HTR-8/SVneo (cell line): ENCODE data around the gene DLG2.
"Not testable (repeated sequence)": the region's sequence is repeated elsewhere in the genome, so short reads cannot be mapped to it uniquely, and the experiment has no call there.

ENCODE experiments used
- DNase-seq: peaks from one replicate; pipeline ENCODE4 v3.0.0; 2011; ENCODE audit warnings: low spot score, mixed read lengths; ENCODE audit not compliant: insufficient read length
- FAIRE-seq: peaks from 2 replicates; lab custom pipeline; 2011; peaks lifted over from hg19 to GRCh38; lab: Jason Lieb, UNC

DLG2 gene

GRCh38 chr11:85076535-85077330 lies 550.4 kb downstream of the DLG2 start:
- no peak for DNase-seq
- no peak for FAIRE-seq

- DNase-seq (no peak), FAIRE-seq (no peak)
These were observed 564.5 kb downstream of the DLG2 start for GRCh38 chr11:85062659-85063058.

DNA sequence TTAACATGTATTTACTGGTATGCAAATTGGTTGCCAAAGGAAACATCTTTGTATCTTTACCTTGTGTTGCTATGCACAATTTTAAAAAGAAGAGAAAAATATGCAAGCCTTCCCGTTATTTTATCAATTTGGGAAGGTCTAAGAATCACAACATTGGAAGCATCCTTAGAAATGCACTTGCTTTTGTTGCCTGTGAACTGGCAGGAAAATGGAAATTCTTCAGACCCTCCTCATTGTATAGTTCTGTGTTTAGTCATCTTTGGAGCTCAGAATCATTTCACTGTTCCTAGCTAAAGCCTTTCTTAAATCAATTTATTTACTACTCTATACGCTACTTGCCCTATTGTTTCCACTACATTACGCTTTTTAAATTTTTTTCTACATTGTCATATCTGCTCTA lies 574.5 kb downstream of the DLG2 start:
- FAIRE-seq (no peak), DNase-seq (no peak)

- no peak for DNase-seq
- no peak for FAIRE-seq
These were observed 578.3 kb downstream of the DLG2 start for GRCh38 chr11:85048801-85049200.

DNA sequence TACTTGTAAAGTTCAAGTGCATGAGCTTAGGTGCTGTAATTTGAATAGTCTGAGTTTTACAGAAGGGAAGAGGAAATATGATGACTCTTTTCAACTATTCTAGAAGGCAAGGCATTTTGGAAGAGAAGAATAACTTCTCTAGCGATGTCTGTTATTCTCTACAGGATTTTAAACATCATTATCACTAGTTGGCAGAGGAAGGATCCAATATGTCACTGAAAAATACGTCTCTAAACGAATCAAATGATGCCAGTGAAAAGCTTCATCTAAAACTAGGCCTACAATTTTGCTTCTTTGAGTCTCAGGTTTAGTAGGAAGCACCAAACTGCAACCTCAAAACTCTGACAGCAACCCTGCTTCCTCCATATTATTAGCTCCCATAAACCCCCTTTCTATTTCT lies 581.4 kb downstream of the DLG2 start:
- no peak for FAIRE-seq

GRCh38 chr11:85044911-85045310 lies 582.2 kb downstream of the DLG2 start:
- no peak for DNase-seq
- no peak for FAIRE-seq

More for the DNA sequence above, 581.4 kb downstream of the DLG2 start:
- DNase-seq = no peak

DNA sequence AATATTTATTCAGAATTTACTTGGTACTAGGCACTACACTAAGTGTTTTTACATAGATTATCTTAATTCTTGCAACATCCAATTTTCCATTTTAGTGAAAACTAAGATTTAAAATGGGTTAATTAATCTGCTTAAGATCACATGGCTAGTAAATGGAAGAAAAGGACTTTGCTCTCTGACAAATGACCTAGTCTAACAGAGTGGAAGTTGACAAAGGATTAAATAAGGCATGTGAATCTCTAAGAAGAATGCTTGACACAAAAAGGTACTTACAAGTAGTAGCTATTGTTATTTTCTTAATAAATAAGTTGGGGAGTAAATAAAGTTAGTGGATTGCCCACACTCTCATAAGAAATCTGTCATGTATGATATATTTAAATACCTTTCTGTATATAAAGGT lies 584.8 kb downstream of the DLG2 start:
- no peak for DNase-seq
- no peak for FAIRE-seq

DNA sequence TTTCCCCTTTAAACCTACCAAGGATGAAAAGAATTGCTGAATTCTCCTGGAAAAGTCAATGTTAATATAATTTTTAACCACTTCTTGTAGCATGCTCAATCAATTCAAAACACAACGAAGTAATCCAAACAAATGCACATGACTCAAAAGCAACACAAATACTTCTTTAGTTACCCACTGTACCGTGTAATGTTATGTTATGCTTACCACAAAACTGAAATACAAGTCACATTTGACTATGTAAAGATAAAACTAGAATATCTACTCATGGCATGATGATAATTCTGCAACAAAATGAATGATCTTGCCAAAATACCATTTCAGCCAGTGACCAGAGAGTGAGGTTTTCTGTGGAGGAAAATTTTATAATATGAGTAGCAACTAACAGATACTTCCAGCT lies 587.0 kb downstream of the DLG2 start:
- no peak for DNase-seq
- FAIRE-seq = no peak

- DNase-seq (no peak), FAIRE-seq (no peak)
These were observed 597.2 kb downstream of the DLG2 start for GRCh38 chr11:85029964-85030363.

DNA sequence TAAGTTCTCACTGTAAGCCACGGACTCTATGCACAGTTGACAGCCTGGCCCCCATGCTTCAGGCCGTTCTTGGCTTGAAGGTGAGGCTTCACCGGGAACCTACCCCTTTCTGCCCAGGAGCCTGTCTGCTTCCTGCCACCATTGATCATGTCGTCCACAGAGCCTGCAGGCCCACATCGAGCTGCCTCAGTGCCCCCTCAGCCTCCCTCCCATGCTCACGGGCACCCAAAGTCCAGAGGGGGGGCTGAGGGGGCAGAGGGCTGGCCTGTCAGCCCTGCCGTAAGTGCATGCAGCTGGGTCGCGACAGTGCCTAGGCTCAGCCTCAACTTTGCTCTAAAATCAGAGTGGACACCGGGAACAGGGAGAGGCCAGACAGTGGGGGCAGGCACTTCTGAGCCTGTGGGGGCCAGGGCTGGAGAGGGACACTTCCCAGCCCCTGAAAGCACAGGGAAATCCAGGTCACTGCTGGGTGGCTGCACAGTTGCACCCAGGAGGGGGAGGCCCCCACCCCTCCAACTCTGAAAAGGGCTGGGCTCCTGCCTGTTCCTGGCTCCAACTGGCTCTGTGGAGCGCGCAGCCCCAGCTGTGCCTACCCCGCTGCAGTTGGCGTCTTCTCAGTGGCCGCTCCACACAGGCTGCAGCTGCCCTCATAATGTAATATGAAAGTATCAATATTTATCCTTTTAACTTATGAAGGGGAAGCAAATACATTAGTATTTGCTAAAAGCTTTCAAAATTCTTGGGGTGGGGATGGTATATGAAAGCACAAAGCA lies 598.6 kb downstream of the DLG2 start:
- FAIRE-seq = no peak
- no peak for DNase-seq

GRCh38 chr11:85027346-85027745 lies 599.8 kb downstream of the DLG2 start:
- no peak for DNase-seq
- no peak for FAIRE-seq

- FAIRE-seq (peak; percentile 55), DNase-seq (no peak)
These were observed 606.1 kb downstream of the DLG2 start for GRCh38 chr11:85021058-85021457.

DNA sequence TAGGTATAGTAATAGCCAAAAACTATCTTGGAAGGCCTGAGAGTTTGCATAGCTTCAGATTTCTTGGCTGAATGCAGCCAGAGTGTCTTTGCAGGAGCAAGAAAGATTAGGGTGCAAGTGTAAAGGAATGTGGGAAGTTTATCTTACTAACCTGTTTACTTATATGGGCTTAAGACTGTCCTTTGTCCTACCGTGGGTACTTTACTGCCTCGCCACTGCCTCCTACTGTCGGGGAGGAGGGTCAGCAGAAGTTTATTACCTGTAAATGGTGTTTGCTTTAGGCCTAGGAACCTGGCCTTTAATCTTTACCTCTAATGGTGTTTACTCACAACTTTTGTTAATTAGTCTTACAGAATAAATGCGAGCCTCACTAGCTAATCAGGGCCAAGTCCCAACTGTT lies 633.8 kb downstream of the DLG2 start:
- FAIRE-seq = no peak
- no peak for DNase-seq

DNA sequence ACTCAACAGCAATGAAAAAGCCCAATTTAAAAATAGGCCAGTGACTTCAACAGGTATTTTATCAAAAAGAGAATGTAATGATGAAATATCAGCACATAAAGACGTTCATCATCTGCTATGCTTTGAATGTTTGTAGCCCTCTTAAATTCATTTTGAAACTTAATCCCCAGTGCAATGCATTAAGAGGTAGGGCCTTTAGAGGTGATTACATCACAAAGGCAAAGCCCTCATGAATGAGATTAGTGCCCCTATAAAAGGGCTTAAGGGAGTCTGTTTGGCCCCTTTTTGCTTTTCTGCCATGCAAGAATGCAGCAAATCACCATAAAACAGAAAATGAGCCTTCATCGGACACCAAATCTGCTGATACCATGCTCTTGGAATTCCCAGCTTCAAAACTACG lies 637.0 kb downstream of the DLG2 start:
- DNase-seq (no peak), FAIRE-seq (no peak)

- not testable (repeated sequence) for DNase-seq, FAIRE-seq
These were observed 639.4 kb downstream of the DLG2 start for GRCh38 chr11:84987686-84988187.

GRCh38 chr11:84981301-84981700 lies 645.8 kb downstream of the DLG2 start:
- DNase-seq = no peak
- FAIRE-seq = no peak

DNA sequence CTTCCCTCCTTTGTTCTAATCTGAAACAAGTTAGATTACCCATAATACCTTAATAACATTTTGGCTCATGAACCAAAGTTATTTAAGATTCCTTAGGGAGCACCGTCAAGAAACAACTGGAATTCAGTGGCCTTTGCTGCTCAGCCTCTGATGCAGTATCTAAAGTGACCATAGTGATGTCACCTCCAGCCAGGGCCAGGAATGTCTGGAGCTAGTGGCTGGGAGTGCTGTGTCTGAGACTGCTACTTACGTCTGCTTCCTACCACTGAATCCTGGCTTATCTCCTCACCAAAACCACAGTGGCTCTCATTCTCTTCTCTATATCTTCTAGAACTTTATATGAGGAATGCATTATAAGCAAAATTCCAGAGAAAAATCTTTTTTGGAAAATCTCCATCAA lies 658.0 kb downstream of the DLG2 start:
- FAIRE-seq (no peak), DNase-seq (no peak)

- FAIRE-seq (no peak), DNase-seq (no peak)
These were observed 661.7 kb downstream of the DLG2 start for GRCh38 chr11:84965484-84965883.

DNA sequence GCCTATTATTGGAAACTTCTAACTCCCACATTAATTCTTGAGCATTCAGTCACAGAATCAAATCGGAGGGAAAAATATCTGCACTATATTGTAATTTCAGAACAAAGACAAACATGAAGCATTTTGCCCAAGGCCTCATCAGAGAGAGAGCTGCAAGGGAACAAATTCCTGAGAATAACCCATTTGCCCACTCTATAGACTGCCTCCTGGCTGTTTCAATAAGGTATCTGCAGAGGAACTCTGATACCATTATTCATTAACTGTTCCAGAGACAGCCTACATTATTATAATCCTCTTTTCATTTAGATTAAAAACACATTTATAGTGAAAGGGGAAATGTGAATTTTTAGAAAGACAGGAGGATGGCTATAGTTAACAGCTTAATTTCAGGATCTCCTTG lies 663.9 kb downstream of the DLG2 start:
- FAIRE-seq (no peak), DNase-seq (no peak)

DNA sequence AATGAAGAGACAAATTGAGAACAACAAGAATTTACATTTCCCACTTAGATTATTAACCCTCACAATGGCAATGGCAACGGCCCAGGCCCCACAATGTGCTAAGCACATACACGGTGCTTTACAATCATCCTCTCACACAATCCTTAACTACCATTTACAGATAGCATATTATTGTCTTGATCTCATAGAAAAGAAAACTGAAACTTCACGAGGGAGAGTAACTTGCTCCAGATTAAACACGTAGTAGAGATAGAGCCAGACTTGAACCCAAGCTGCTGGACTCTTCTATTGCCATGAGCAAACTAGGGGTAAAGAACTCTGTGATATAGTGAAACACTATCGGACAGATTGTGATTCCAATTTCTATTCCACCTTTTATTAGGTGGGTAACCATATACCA lies 665.1 kb downstream of the DLG2 start:
- FAIRE-seq (no peak), DNase-seq (no peak)

DNA sequence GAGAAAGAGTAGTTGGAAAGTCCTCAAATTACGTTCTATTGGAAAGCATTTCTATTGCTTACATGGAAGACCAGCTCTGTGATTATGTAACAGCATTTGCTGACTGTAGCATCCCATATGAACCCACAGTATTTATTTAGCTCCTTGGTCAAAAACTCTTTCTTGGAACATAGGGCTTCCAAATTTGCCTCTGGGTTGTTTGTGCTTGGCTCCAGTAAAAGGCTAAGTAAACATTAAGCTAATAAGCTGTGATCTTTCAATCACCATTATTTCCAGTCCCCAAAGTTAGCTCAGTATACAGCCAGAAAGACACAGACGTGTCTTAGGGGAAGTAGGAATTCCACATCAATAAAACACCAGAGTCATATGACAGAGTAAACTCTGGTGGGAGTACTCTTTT lies 668.8 kb downstream of the DLG2 start:
- FAIRE-seq = no peak
- DNase-seq = no peak
